Caki2 (cell line): ENCODE data around the gene MALL. TPM values are rescaled to one million over a fixed set of nuclear protein-coding genes. Genes with fewer than 3 reads are reported as not detected.
"Not testable (repeated sequence)": the region's sequence is repeated elsewhere in the genome, so short reads cannot be mapped to it uniquely, and the experiment has no call there.

Source experiments
- DNase-seq: peaks from one replicate; pipeline ENCODE4 v3.0.0-alpha.2; 2015; ENCODE audit warnings: low read depth
- in situ Hi-C: cut with HindIII; loops from 2 replicates; pipeline ENCODE4 v1.10.0; 2016; ENCODE audit warnings: low sequenced_read_pairs, low pct_unique_long_range_greater_than_20kb, mixed read lengths
- total RNA-seq: library from RNA; depleted of rRNA; stranded (reverse); fragments of >200 nt; shearing (Covaris generic); gene quantifications from 2 replicates; pipeline ENCODE4 v1.2.3, GENCODE V29; 2014; ENCODE audit warnings: low replicate concordance

MALL gene
- total RNA-seq, 1 experiment from 2014 or later: 61.6 TPM

- DNase-seq: peak; percentile 91
- in situ Hi-C loops: no loop called here
Observed at GRCh38 chr2:110101901-110102803, 13.5 kb downstream of the MALL start.

DNA sequence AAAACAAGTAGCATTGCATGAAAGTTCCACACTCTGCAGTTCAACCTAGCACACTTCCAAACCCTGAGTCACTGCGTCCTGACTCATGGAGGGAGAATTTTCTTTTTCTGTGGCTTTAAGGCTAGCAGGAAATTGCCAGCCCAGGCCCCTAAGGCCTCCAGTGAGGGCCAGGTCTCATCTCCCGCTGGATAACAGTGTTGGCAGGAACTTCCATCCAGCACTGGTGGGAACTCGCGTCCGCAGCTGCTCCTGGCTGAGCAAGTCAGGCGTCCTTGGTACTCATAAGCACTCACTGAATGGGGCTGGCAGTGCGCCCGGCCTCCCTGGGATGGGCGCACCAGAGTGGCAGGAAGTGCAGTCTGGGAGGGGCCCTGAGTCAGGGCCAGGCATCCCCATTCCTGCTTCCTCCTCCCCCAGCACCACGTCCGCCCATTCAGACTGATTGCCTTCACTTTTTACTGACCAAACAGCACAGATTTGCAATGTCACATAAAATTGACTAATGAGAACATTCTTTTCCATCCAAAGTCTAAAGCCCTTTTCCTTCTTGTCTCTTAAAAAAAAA is 14.3 kb downstream of the MALL start:
- in situ Hi-C loops: no loop called here
- peak; percentile 99 for DNase-seq

DNA sequence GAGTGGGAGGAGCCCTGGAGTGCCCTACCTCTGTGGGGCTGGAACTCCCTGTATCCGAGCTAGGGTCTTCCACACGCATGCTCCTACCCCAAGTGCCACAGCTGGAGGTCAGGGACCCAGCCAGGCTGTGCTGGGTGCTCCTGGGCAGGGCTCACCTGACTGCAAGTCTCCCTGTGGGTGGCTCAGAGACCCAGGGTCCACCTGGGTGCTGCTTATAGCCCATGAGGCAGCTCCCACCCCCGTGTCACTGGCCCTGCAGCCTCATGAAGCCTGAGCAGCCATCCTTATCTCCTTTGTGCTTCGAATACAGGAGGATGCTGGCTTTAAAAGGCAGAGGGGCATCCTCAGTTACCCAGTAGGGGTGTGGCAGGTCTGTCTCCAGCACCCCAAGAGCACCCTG is 14.7 kb downstream of the MALL start:
- in situ Hi-C loops, DNase-seq: not testable (repeated sequence)

DNA sequence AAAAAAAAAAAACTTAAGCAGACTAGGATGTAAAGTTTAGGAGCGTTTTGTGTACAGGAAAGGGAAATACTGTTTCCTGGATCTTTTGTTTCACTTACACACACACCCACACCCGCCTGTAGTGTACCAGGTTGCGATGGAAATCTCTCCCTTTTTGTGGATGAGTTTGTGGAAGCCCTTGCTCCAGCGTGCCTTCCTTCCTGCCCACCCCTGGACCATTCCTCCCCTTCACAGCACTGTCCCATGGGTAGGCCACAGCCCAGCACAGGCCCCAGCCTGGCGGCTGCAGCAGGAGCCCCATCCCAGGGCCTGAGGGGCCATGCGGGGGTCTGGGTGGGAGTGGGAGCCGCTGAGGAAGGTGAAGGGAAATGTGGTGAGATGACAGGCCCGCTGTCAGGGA is 15.1 kb downstream of the MALL start:
- DNase-seq: no peak
- in situ Hi-C loops: no loop called here

DNA sequence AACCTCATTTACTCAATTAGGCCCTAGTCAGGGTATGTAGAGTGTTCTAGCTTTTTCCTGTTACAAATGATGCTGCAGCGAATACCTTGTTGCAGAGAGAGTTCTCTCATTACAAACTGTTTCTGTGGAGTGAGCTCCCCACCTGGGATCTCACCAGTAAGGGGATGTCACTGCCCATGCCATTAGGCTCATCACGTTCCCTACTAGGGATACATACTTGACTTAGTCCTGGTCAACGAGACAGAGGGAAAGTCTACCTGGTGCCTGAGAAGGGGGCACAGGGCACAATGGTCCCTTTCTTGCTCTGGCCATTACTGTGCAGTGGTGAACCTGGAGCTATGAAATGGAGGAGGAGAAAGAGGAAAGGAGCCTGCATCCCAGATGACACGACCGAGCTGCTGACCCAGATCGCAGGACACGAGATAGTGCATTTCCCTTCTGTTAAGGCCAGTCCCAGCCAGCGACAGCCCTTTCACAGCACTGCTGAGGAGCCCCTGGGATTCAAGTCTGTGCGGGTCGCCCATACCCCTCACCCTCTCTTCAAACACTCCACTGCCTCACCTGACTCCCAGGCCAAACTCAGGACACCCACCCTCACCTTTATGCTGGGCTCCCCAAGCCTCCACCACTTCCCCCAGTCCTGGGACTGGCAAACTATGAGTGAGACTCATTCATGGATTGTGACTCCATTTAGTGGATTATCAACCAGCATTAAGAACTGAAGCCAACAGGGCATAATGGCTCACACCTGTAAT is 16.0 kb downstream of the MALL start:
- DNase-seq: no peak
- in situ Hi-C loops: no loop called here

DNA sequence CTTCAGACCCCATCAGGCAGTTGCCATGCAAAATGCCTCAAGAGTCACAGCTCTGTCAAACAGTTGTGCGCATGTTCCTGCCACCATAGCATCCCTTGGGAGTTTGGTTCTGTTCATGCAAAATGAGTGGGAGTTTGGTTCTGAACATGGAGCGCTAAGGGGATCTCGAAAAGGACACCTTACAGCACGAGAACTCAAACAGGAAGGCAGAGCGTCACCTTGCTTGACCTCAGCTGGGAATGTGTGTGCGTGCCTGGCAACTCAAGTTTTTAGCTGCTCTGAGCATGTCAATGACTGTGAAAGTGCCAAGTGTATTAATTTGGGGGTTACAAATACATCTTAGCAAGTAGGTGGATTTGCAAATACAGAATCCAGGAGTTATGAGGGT is 16.6 kb downstream of the MALL start:
- no peak for DNase-seq
- in situ Hi-C loops: no loop called here

DNA sequence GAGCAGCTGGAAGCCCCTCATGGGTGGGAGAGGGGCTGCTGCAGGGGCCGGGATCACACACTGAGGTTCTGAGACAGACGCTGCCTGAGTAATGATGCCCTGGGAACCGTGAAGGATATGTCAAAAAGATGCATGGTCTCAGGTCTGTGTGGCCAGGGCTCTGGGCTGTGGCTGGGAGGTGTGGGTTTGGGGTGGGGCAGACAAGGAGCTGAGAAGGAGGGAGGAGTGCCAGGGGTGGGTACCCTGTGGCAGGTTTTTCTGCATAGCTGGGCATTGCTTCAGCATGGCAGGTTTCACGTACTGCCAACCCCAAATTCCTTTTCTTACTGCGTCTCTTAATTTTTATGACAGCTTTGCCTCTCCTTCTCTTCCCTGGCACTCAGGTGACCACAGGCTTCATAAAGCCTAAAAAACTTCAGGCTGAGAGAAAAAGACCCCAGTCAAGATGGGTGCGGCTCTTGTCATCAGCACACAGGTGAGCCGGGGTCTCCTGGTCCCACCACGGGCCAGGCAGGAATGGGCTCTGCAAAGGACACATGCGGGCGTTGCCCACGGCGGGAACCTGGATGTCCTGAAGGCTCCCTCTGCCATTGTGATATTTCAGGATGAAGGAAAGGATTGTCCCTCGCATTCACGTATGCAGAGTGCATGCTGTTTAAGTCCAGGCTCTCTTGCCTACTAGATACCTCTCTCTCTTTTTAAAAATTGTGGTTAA is 18.0 kb downstream of the MALL start:
- in situ Hi-C loops: no loop called here
- no peak for DNase-seq

DNA sequence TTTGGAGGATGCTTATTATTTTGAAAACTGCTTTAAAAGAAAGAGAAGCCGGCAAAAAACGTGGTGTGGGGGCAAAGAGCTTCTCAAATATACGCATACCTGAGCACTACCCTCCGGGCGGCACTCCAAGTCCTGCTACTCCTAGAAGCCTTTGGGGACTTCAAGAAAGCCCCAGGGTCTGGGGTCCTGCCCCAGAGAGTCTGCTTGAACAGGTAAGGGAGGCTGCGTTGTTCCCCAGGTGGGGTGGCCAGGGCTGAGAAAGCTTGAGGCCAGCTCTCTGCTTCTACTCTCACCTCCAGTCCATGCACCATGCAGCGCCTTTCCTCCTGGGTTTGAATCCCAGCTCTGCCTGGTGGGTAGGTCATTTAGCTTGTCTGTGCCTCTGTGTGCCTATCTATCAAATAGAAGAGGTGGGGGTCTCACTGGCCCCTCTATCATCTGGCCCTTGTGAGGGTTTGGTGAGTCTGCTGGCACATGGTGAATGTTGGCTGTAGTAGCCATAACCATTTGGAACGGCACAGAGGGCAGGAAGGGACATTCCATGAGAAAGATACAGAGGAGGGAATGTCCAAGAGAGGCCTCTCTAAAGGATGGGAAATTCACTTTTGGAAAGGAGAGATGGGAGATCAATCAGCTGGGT is 19.5 kb downstream of the MALL start:
- no peak for DNase-seq
- in situ Hi-C loops: no loop called here

DNA sequence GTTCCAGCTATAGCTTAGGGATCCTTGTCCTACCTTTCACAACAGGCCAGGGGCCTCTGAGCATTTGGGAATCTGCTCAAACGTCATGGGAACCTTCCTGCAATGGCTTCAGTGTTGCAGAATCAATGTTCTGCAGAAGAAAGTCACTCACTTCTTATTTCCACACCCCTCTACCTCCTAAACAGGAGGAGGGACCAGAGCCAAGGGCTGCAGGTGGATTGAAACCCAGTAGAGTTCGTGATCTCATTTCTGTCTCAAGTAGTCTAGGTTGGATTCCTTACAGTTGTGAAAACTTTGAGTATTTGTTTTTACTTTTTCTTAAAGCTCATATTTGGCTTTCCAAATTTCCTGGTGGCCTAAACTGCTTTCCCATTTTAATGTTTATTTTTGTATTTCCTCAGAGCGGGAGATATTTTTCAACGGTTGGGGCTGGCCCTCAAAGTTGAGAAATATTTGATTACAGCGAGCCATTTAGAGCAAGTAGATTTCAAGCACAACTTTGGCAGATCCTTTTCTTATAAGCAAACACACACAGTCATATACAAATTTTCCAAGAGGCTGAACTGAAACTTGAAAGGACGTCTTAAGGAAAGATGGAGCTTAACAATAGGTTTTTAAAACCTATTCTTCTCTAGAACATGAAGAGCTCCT is 20.6 kb downstream of the MALL start:
- DNase-seq, in situ Hi-C loops: not testable (repeated sequence)

DNA sequence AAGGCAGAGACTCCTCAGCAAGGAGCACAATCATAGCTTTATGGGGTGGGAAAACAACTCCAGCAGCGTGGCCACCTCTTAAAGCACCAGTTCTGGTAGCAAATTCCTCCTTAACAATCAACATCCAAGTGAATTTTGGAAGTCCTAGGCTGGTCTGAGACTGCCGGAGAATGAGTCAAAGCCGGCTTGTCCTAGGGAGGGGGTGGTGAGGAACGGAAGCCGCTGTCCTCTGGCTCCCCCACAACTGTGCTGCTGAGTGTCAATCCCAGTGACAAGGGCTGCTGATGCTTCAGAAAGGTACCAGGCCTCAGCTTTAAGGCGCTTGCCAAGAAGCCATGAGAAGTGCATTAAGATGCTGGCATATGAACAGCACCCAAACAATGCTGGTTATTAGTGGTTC is 21.7 kb downstream of the MALL start:
- in situ Hi-C loops, DNase-seq: not testable (repeated sequence)

DNA sequence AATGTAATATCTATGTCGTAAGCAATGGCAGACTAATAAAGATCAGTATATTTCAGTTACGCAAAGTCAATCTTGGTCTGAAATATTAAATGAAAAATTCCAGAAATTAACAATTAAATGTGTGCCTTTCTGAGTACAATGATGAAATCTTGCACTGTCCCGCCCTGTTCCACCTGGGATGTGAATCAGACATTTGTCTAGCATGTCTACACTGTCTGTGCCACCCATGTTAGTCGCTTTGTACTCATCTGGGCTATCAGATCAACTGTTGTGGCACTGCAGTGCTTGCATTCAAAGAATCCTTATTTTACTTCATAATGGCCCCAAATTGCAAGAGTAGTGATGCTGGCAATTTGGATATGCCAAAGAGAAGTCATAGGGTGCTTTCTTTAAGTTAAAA is 25.5 kb downstream of the MALL start:
- in situ Hi-C loops, DNase-seq: not testable (repeated sequence)

DNA sequence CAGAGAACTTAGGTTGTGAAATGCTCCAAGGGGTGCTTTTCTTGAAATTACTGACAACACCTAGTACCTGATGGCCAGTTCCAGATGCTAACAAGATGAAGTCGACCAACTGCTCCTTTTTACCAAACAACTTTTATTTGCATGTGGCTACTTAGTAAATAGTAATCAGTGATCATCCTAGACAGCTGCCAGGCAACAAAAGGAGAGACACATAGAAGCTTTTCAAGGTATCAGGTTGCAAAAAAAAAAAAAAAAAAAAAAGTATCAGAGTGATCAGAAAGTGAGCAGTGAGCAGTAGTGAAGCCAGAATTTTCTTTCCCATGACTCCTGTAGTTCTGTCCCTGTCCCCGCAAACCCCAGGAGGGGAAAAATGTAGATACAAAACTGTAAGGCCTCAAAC is 31.9 kb downstream of the MALL start:
- DNase-seq, in situ Hi-C loops: not testable (repeated sequence)

- in situ Hi-C loops, DNase-seq: not testable (repeated sequence)
Observed at GRCh38 chr2:110083162-110083561, 32.5 kb downstream of the MALL start.

- DNase-seq, in situ Hi-C loops: not testable (repeated sequence)
Observed at GRCh38 chr2:110078104-110078503, 37.5 kb downstream of the MALL start.

DNA sequence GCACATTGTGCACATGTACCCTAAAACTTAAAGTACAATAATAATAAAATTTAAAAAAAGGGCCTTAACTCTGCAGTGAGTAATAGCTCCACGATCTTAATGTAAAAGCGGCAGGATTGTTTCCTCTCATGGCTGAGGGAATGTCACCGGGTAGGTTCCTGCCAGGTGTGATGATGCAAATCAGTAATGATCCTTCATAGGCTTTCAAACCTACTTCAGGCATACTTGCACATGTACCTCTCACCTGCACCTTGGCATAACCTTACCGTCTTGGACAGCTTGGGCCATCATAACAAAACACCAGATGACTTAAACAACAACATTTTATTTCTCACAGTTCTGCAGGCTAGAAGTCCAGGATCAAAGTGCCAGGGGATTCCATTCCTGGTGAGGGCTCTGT is 39.7 kb downstream of the MALL start:
- DNase-seq, in situ Hi-C loops: not testable (repeated sequence)

DNA sequence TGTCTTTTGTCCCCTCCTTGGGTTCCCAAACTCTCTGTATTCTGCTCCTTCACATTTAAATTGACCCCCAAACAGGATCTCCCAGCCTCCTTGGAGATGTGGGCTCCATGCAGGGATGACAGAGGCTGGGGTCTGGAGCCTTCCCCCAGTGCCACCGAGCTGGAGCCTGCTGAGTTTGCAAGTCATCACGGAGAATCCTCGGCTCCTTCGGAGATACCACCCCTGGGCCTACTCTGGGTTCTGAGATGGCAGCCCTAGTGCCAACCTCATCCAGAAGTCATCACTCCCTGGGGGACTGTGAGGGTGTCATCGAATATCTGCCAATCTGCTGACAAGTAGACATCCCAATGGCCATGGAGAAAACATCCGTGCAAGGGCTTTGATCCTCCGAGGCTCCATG is 45.8 kb downstream of the MALL start:
- DNase-seq, in situ Hi-C loops: not testable (repeated sequence)

GRCh38 chr2:110068153-110068552 is 47.5 kb downstream of the MALL start:
- in situ Hi-C loops: not testable (repeated sequence)

More at GRCh38 chr2:110068153-110068552, 47.5 kb downstream of the MALL start:
- not testable (repeated sequence) for DNase-seq
